Measurements from ENCODE around the gene VPS72.

The VPS72 gene

DNA sequence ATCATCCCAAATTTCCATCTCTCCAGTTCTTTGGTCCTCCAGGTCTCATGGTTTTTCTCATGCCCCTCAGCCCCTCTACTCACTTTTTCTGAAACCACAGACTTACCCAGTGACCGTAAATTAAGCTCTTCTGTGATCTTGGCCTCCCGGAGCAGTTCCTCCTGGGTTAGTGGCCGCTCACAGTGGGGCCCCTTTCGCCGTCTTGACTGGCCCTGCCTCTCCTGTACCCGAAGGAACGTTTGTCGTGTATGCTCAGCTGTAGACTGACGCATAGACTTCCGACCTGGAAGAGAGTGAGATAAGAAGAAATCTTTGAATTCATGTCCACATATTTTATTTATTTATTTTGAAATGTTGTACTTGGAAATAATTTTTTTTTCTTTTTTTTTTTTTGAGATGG, 5.8 kb downstream of the VPS72 start:
- no peak for DNase-seq

DNA sequence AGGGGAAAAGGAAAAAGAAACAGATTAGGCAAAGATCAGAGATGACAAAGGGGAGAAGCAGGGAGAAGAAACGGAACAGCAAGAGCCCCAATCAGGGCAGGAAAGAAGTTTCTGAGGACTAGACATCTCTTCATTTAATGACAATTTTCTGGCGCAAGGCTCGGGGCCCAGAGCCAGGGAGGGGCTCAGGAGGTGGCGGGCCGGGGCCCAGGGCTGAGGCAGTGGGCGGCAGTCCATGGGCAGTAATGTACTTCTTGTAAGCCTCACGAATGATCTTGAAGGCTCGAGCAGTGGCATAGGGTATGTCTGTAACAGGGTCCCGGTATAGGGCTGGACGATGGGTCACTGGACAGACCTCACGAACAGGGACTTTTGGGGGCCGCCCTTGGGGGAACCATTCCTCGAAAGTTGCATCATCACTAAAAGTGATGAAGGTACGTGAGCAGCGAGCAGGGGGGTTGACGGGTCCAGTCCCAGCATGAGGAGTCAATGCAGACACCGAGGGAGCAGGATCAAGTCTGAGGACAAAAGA, 13.4 kb downstream of the VPS72 start:
- no peak for DNase-seq

DNA sequence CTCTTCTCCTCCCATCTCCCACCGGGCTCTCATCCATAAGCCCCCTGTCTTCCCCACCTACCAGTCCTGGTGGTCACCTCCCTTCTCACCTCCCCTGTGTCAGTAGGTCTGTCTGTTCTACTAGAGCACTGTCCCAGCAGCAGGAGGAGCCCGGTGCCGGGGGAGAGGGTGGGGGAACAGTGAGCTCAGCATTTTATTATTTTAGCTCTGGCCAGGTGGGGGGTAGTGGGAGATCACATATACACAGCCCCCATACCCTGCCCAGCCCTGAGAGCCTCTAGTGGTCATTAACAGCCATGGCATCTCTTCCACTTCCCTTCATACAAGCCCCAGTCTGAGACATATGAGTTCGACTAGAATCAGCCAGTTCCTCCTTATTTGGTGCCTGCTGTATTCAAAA, 14.1 kb downstream of the VPS72 start, which contains the start of gene TMOD4:
Gene TMOD4, minus strand, starts transcription at position 119 of the 400 bp plus-strand sequence. CDS start 1,106 bp downstream, outside the sequence.
- no peak for DNase-seq

DNA sequence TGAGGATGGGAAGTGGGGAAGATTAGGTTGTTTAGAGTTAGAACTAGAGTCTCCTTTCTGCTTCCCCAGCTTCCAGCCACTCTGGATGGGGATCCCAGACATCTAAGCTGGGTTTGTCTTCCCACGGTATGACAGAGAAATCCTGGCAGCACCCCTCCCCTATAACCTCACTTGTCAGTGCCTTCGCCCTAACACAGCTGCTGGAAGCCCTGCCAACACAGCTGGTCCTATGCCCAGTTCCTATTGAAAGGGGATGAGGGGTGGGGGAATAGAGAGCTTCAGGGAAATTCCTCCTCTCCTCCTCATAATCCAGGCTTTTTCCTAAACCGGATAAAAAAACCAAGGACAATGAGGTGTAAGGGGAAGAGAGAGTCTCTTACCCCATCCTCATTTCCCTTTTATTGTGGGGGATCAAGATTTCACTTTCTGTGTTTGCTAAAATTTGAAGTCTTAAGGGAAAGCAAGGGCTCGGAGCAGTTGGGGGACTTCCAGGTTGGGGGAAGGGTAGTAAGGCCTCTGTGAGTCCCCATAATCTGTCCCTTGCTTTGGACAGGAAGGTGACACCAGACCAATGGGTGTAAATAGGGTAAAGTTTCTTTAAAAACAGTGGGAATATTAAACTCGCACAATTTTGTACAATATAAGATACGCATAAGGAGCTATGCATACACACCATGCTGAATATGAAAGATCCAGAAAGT, 14.8 kb downstream of the VPS72 start:
- DNase-seq: no peak

DNA sequence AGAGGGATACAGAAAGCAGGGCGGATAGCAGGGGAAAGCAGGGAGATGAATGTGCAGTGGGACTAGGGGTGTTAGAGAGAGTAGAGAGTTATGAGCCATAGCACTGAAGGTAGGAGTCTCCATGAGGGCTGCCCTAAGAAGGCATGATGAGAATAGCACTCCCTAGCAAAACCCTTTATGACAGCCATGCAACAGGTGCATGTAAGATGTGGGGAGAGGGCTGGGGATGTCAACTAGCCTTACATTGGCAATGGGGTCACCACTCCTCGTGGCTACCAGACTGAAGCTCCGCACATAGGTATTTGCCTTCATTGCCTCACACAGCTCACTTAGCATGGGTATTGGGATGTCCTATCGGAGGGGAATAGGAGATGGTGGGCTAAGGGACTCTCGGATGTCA, 18.8 kb downstream of the VPS72 start:
- no peak for DNase-seq

DNA sequence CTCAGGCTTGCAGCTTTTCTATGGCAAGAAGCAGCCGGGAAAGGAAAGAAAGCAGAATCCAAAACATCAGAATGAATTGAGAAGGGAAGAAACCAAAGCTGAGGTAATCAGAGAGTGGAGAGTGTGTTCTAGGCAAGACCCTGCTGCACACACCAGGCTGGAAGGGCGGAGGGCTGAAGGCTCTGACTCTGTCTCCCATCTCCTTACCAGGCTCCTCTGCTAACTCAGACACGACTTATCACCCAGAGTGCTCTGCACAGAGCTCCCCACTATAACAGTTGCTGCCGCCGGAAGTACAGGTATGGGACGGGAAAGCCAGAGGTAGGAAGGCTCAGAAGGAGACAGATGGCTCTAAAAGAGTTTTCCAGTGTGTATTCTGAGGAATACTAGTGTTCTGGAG, 22.9 kb downstream of the VPS72 start:
- DNase-seq: no peak

DNA sequence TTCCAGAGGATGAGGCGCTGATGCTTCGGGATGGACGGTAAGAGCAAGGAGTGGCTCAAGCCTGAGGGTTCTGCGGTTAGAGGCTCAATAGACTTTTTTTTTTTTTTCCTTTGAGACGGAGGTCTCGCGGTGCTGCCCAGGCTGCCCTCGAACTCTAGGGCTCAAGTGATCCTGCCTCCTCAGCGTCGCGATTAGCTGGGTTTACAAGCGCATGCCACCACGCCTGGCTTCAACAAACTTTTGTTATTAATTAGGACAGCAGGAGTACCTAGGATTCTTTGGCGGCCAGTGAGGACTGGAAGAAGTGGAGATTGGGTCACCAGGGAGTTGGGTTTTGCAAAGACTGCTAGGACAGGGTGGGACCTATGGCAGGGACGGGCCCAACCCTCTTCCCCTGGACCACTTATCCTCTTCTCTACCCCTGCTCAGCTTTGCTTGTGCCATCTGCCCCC, 23.5 kb downstream of the VPS72 start:
- no peak for DNase-seq

DNA sequence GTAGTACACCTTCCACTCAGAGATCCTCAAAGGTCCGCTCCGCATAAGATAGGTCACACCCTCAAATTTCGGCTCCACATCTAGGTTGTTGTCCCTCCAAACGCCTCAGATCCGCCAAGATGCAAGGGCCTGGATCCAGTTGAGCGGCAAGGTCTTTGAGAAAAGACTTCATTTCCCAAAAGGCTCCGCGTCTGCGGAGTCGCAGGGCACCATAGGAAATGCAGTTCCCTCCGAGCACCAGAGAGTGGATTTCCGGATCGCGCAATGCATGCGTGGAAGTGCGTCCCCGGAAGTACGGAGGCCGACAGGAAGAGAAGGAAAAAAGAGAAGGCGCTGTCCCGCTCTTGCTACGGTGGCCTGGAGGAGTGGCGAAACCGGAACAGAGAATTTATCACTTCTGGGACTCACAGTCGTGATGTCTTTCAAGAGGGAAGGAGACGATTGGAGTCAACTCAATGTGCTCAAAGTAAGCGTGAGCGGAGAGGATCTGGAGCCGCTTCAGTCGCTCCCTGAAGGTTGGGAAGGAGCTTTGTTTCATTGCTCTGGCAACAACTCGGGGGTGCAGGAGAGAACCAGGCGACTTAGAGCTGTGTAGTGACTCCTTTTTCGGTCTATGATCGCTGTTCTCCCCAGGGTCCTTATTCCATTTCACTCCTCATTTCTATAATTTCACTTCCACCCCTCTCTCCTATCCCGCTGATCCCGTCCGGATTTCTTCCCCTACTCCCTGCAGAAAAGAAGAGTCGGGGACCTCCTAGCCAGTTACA, 24.1 kb downstream of the VPS72 start, which contains the start of the genes LYSMD1 and SCNM1:
Gene LYSMD1, minus strand, starts transcription at position 165 of the 767 bp plus-strand sequence. CDS start 644 bp downstream, outside the sequence.
Gene SCNM1, plus strand, starts transcription at position 407 of the 767 bp plus-strand sequence. Its CDS starts 9 bp downstream, at position 416.
- DNase-seq: peak; percentile 59

DNA sequence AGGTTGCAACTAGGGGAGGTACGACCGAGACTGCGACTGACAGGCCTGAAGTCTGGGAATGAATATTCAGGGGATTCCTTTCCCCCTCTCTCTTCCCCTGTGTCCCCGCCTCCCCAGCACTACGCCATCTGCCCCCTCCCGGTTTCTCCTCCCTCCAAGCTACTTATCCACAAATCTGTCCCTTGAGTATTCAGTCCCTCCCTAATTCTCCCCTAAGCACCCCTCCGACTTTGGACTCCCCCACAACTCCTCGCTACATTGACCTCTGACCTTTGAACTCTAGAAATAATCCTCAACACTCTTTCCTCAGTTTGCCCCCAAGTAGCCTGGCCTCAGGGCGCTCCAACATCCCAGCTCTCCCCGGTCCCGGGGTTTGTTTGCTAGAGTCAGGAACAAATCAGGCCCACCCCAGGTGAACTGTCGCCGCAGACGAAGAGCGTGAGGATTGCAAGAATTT, 24.7 kb downstream of the VPS72 start:
- no peak for DNase-seq

DNA sequence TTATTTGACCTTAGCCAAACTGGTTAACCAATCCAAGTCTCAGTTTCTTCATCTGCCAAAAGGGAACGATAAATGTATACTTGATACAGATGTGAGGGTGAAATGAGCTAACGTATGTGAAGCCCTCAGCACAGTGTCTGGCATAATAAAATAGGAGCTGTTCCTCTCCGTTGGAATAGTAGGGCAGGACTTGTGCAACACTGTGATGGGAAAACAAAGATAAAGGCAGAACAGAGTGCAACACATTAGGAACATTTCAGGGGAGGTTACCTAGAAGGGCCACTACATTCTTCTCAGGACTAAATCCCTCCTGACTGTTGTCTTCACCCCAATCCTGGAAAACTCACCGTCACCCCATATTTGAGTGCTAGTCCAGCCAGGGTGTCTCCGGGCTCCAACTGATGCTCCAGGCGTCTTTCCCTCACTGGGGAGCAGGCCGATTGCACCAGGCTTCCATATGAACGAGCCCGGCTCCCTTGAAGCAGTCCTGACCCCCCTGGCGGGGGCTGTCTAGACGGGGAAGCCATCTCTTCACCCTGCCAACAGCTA, 25.2 kb downstream of the VPS72 start:
- no peak for DNase-seq

DNA sequence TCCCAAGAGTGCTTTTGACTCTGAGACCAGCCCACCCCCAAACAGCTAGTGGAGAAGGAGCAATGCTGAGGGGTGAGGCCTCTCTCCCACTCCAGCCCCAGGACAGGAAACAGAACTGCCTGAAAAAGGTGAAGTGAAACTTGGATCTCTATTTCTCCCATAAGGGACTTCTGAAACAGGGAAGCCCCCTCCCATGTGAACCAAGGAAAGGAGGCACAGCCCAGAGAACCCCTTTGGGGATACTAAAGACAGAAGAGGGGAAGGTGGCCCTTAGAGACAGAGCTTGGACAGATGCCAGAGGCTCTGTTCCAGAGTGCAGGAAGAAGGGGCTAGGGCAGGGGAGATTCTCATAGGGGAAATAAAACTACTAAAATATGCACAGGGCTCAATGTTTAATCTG, 30.6 kb downstream of the VPS72 start:
- no peak for DNase-seq

DNA sequence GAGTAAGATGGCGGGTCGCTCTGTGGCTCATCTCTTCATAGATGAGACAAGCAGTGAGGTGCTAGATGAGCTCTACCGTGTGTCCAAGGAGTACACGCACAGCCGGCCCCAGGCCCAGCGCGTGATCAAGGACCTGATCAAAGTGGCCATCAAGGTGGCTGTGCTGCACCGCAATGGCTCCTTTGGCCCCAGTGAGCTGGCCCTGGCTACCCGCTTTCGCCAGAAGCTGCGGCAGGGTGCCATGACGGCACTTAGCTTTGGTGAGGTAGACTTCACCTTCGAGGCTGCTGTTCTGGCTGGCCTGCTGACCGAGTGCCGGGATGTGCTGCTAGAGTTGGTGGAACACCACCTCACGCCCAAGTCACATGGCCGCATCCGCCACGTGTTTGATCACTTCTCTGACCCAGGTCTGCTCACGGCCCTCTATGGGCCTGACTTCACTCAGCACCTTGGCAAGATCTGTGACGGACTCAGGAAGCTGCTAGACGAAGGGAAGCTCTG, 31.2 kb downstream of the VPS72 start:
- no peak for DNase-seq

DNA sequence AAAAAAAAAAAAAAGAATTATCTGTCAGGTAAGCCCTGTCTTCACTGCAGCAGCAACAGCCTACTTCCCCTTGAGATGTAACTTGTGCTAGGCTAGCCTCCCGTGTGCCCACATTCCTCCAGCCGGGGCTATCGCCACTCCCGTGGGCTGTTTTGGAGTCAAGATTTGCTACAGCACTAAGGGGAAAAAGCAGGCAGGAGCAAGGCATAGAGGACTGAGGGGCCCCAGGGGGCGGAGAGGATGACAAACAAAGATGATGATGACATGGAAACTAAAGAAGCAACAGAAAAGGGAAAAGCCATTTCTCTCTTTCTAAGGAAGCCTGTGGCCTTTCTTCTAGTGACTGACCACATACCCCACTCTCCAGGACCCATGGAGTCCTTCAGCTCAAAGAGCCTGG, 31.7 kb downstream of the VPS72 start:
- DNase-seq: no peak

DNA sequence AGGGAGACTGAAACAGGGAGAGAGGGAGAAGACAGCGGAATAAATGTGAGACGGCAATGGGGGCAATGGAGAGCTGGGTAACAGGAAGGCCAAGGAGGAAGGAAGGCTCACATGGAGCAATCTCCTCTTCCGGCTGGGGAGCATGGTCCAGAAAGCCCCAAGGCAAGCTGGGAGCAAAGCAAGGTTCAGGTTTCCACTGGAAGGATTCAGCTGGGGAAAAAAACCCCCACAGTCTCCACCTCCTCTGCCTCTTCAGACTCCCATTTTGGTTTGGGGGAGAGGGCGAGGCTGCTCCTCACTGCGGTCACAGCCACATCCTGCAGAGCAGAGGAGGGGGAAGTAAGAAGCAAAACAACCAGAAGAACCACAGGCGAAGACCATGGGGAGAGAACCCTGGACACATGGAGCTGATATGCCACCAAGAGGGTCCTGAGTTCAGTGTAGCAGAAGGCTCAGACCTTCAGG, 32.9 kb downstream of the VPS72 start:
- no peak for DNase-seq

DNA sequence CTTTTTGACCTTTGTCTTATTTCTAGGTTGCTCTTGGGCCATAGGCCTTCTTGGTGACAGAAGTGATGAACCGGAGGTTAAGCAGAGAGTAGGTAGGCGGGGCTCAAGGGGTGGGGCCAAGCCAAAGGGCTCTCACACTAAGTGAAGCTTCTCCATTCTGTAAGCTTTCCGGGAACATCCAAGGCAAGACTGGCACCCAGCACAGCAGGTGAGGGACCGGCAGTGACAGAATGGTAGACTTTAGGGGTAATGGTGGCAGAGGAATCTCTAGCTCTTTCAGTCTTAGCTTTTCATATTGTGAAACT, 33.5 kb downstream of the VPS72 start, which contains the start of gene TNFAIP8L2:
Gene TNFAIP8L2, plus strand, starts transcription at position 135 of the 305 bp plus-strand sequence. CDS start 2,049 bp downstream, outside the sequence.
- DNase-seq: no peak

DNA sequence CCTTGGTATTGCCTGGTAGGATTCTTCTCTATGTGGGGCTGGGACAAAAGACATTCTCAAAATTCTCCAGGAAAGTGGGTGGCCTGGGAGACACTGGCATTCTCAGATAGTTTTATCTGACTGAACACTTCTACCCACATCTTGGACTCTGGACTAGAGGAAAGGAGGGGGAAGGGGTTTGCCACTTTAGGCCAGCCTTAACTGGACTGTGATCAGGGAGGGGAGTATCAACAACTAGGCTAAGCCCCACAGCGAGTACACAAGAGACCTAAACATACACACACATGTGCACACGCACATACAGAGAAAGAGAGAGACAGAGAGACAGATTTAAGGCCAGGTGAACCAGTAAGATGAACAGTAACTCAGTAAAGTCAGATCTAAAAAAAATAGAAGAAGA, 42.3 kb downstream of the VPS72 start:
- DNase-seq: no peak

DNA sequence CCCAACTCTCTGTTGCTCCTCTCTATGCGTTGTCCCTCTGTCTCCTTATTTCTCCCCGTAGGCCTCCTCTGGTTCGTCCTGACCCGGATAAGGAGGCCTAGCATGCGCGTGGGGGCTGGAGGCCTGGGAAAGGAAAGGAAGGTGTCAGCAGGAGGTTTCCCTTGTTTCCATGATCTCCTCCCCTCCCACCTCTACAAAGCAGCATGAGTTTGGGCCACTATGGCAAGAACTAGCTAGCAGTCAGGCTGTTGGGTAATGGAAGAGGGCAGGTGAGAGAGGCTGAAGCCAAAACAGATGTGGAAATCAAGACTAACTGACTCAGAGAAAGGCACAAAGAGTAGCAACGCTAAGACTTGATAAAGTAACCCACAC, 42.9 kb downstream of the VPS72 start:
- DNase-seq: no peak

DNA sequence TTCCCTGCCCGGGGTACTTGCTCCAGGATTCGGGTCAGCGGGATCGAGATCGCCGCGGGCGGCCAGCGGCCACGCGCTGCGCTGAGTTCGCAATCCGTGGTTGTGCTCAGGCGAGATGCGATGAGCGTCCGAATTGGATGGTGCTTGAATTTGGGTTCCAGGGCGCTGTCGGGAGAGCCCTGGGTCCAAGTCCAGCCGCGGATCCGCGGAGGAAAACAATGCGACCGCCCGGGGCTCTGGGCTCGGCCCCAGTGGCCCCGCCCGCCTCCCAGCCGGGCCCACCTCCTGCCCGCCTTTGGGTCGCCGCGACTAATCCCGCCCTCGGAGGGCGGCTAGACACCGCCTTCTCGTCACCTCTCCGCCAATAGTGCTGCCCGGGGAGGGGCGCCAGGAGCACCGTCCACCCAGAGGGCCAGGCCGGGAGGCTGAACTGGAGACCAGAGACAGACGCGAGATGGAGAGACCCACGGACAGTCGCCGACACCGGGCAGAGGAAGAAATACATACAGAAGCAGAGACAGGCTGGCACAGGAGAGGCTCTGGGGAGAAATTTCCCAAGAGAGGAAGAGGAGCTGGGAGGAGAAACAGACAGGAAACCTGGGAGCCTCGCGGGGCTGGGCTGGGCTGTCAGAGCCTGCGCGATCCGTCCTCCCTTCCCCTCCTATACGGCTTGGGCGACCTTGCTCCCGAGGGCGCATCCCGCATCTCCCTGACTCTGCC, 43.4 kb downstream of the VPS72 start, which contains the start of gene SEMA6C:
Gene SEMA6C, minus strand, starts transcription at position 220 of the 720 bp plus-strand sequence. CDS start 4,010 bp downstream, outside the sequence.
- DNase-seq: peak; percentile 78

DNA sequence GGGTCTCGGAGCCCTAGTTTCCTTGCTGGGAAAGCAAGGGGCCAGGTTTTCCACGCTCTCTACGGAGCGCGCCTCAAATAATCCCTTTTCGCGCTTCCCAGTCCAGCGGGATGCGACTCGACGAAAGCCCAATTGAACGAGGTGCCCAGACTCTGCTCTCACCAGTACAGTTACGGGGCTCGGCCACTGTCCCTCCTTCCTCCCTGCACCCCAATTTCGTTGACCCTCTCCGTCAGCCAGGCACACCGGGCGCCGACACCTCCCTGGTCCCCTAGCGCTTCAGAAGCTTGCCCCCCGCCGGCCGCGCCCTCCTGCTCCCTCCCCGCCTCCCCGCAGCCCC, 44.0 kb downstream of the VPS72 start:
- DNase-seq: no peak

DNA sequence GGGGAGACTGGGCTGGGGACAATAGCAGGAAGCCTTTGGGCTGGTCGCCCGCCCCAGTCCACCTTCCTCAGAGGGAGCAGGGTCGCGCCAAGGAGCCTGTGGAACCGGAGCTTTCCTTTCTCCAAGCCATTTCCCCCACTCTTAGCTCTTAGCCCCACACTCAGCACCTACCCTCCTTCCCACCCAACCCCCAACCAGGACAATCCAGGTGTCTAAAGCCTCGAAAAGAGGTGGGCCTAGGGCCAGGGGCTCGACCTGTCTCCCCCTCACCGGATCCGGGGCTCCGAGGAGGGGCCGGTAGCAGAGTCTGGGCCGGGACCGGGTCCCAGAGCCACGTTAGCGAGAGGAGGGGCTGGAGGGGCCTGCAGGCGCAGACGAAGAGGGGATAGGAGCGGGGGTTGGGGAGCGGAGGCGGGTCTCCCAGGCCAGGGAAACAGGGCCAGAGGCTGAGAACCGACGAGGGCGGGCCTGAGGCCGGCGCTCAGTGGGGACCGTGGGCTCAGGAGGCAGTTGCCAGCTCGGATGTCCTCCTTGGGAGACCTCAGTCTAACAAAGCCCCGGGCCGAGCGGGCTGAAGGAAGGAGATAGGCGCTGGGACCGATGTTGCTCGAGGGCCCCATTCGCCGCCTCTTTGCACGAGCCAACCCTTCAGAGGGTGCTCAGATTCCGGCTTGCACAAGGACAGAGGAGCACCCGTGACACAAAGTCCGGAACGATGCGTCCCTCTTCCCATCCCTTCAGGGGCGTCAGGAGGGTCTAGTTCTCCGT, 44.5 kb downstream of the VPS72 start:
- DNase-seq: no peak

DNA sequence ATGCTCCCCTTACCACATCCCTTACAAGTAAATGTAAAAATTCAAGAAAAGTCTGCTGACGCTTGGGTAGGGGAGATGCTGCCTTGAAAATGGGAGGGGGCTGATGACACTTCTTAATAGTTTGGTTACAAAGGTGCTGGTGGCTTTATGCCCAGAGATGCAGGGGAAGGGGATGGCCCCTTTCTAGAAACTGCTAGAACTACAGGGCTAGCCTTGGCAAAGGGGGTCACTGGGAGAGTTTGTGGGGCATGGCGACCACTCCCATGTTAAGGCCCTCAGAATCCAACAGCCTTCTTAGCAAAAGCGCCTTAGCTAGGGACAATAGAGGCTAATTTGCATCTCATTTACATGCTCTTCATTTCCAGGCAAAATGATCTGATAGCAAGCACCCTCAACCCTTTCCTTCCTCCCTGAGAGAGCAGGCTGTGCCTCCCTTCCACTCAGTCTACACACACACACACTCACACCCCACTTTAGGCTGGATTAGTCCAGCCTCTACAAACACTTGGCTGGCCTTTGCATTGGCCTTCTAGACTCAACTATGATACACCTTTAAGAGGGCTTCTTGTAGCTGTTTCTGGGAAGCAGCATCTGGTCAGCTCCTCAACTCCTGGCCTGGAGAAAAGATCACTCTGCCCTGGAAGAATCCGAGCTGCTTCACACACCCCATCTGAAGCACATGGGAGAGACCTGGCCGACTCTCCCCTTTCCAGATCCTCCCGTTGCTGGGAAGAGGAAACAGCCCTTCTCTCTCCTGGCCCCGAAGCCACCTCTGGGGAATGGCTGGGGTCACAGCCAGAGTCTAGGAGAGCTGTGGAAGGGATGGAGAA, 45.3 kb downstream of the VPS72 start:
- no peak for DNase-seq

Measured in activated gamma-delta T cell (primary cell).